ENCODE results near the gene SMAD7. TPM values are rescaled to one million over a fixed set of nuclear protein-coding genes. Genes with fewer than 3 reads are reported as not detected.

The SMAD7 gene
- total and polyA plus RNA-seq, 2 donors = 7.8 to 9.3 TPM

DNA sequence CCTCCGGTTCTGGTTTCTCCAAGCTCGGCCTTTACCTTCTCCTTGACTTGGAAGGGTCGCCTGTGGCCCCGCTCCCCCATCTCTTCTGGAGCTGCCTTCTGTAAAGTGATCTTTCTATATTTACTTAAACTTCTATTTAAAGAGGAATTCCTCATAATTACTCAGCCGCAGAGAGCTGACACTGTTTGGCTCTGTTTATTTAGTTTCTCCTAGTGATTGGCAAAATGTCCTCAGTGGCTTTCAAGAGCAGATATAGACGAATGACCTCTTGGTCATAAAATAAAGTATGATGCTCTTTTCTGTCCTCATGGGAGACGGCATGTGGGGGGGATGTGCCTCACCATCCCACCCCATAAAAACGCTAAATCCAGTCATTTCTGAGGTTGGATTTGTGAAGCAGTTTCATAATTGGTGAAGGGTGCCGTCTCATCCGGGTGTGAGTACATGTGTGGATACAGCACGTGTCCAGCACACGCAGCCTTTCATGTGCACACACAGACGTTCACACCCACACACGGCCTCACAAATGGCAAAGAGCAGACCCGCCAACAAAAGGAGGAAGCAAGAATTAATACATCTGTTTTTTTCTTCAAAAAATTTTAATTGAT lies 43.4 kb upstream of the SMAD7 start:
- 92% methylated on average over 15 of the region's 15 CpGs for WGBS
- H3K4me3 ChIP-seq (ENCODE audit: low read length in 2 of 2) = no peak overlapping the region
- peaks cover 2 to 27% of the 10 kb centered on the region in 2 donors for H3K27me3 ChIP-seq (ENCODE audit: control insufficient read depth in 2 of 2, insufficient read depth in 1 of 2, low read length in 1 of 2)
- H3K9me3 ChIP-seq (ENCODE audit: control insufficient read depth in 2 of 2, insufficient read depth in 1 of 2, low read length in 1 of 2) = no peaks in the 10 kb centered on the region
- DNase-seq (ENCODE audit: low read depth in 6 of 9, low spot score in 9 of 9) = no peak
- peaks cover 9 to 30% of the 10 kb centered on the region in 2 donors for H3K4me1 ChIP-seq (ENCODE audit: control insufficient read depth in 2 of 2, insufficient read depth in 2 of 2, low read length in 2 of 2)
- H3K27ac ChIP-seq (ENCODE audit: low read depth in 1 of 2, low read length in 1 of 2) = no peak overlapping the region
- no peaks in the 10 kb centered on the region for H3K36me3 ChIP-seq (ENCODE audit: control insufficient read depth in 2 of 2, insufficient read depth in 2 of 2, low read length in 1 of 2)

GRCh38 chr18:48993586-48993985 lies 42.8 kb upstream of the SMAD7 start:
- WGBS = 94% methylated on average over 10 of the region's 10 CpGs
- no peaks in the 10 kb centered on the region for H3K36me3 ChIP-seq (ENCODE audit: control insufficient read depth in 2 of 2, insufficient read depth in 2 of 2, low read length in 1 of 2)
- peaks cover 9 to 30% of the 10 kb centered on the region in 2 donors for H3K4me1 ChIP-seq (ENCODE audit: control insufficient read depth in 2 of 2, insufficient read depth in 2 of 2, low read length in 2 of 2)
- peaks cover 2 to 27% of the 10 kb centered on the region in 2 donors for H3K27me3 ChIP-seq (ENCODE audit: control insufficient read depth in 2 of 2, insufficient read depth in 1 of 2, low read length in 1 of 2)
- no peak overlapping the region for H3K27ac ChIP-seq (ENCODE audit: low read depth in 1 of 2, low read length in 1 of 2)
- H3K9me3 ChIP-seq (ENCODE audit: control insufficient read depth in 2 of 2, insufficient read depth in 1 of 2, low read length in 1 of 2) = no peaks in the 10 kb centered on the region
- DNase-seq (ENCODE audit: low read depth in 6 of 9, low spot score in 9 of 9) = no peak
- H3K4me3 ChIP-seq (ENCODE audit: low read length in 2 of 2) = no peak overlapping the region

DNA sequence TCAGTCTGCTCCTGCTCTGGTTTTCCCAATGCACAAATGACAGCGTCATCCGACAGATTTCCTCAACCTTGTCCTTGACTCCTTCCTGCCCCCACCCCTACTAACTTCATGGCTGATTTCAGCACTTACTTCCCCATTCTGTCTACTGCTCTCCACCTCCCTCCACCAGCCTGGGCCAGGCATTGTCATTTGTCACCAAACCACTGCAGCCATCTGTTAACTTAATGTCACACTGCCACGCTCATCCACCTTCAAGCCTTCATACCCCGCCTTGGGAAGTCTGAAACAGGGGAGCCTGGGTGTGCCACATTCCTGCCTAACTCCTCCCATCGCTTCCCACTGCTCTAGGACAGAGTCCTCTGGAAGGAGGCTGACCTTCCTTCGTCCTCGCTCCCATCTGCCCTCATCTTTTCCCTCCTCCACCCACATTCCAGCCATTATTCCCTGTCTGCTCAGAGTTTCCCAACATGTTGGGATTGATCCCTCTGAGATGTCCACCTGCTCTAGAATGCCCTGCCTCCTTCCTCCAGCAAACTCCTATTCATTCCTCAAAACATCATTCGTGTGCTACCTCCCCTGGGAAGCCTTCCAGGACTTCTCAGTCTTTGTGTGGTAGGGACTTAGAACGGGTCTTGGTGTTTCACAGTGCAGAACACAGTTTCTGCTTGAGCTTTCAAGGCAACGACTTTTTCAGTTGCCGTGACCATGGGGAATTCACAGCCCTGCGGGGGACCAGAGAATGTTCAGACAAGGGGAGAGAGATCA lies 42.2 kb upstream of the SMAD7 start:
- H3K36me3 ChIP-seq (ENCODE audit: control insufficient read depth in 2 of 2, insufficient read depth in 2 of 2, low read length in 1 of 2) = no peaks in the 10 kb centered on the region
- H3K27ac ChIP-seq (ENCODE audit: low read depth in 1 of 2, low read length in 1 of 2) = no peak overlapping the region
- WGBS = 72% methylated on average over 12 of the region's 12 CpGs
- no peak overlapping the region for H3K4me3 ChIP-seq (ENCODE audit: low read length in 2 of 2)
- peaks cover 9 to 25% of the 10 kb centered on the region in 2 donors for H3K4me1 ChIP-seq (ENCODE audit: control insufficient read depth in 2 of 2, insufficient read depth in 2 of 2, low read length in 2 of 2)
- DNase-seq (ENCODE audit: low read depth in 6 of 9, low spot score in 9 of 9) = no peak
- no peaks in the 10 kb centered on the region for H3K9me3 ChIP-seq (ENCODE audit: control insufficient read depth in 2 of 2, insufficient read depth in 1 of 2, low read length in 1 of 2)
- H3K27me3 ChIP-seq (ENCODE audit: control insufficient read depth in 2 of 2, insufficient read depth in 1 of 2, low read length in 1 of 2) = peaks cover 2 to 27% of the 10 kb centered on the region in 2 donors

DNA sequence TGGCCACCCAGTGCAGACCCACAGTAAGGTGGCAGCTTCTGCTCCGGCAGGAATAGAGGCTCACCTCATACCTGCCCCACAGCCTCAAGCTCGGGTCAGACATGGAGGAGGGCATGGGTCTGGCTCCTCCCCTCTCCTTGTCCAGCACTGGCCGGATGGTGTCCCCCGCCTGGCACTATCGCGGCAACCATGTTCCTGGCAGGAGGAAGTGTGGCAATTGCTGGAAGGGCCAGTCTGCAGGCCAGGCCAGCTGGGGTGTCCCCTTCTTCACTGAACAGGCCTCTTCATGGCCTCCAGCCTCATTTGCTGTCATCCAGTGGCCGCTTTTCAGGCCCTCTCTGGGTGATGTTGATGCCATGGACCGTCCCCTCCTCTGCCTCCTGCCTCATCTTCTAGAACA lies 41.4 kb upstream of the SMAD7 start:
- H3K4me1 ChIP-seq (ENCODE audit: control insufficient read depth in 2 of 2, insufficient read depth in 2 of 2, low read length in 2 of 2) = peaks cover 7 to 22% of the 10 kb centered on the region in 2 donors
- no peaks in the 10 kb centered on the region for H3K9me3 ChIP-seq (ENCODE audit: control insufficient read depth in 2 of 2, insufficient read depth in 1 of 2, low read length in 1 of 2)
- no peaks in the 10 kb centered on the region for H3K36me3 ChIP-seq (ENCODE audit: control insufficient read depth in 2 of 2, insufficient read depth in 2 of 2, low read length in 1 of 2)
- no peak overlapping the region for H3K27ac ChIP-seq (ENCODE audit: low read depth in 1 of 2, low read length in 1 of 2)
- WGBS = 96% methylated on average over 8 of the region's 8 CpGs
- H3K4me3 ChIP-seq (ENCODE audit: low read length in 2 of 2) = no peak overlapping the region
- peaks cover 2 to 25% of the 10 kb centered on the region in 2 donors for H3K27me3 ChIP-seq (ENCODE audit: control insufficient read depth in 2 of 2, insufficient read depth in 1 of 2, low read length in 1 of 2)
- DNase-seq (ENCODE audit: low read depth in 6 of 9, low spot score in 9 of 9) = no peak

DNA sequence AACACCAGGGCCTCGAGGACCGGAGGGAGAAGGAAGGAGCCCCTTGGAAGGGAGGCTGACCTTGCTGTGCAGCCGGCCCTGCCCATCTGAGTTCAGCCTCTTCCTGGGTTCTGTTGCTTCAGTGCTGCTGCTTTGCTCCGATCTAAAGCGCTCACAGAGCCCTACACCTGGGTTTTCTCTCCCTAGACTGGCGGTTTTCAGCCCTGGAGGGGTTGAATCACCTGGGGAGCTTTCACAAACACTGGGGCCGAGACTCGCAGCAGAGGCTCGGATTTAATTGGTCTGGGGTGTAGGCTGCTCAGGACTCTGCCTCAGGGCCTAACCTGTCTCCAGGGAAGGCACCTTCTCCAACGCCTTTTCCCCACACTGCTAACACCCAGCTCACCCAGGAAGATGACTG lies 40.9 kb upstream of the SMAD7 start:
- peaks cover 2 to 17% of the 10 kb centered on the region in 2 donors for H3K4me1 ChIP-seq (ENCODE audit: control insufficient read depth in 2 of 2, insufficient read depth in 2 of 2, low read length in 2 of 2)
- H3K27ac ChIP-seq (ENCODE audit: low read depth in 1 of 2, low read length in 1 of 2) = no peak overlapping the region
- H3K4me3 ChIP-seq (ENCODE audit: low read length in 2 of 2) = no peak overlapping the region
- peaks cover 2 to 25% of the 10 kb centered on the region in 2 donors for H3K27me3 ChIP-seq (ENCODE audit: control insufficient read depth in 2 of 2, insufficient read depth in 1 of 2, low read length in 1 of 2)
- 96% methylated on average over 10 of the region's 10 CpGs for WGBS
- H3K36me3 ChIP-seq (ENCODE audit: control insufficient read depth in 2 of 2, insufficient read depth in 2 of 2, low read length in 1 of 2) = no peaks in the 10 kb centered on the region
- H3K9me3 ChIP-seq (ENCODE audit: control insufficient read depth in 2 of 2, insufficient read depth in 1 of 2, low read length in 1 of 2) = no peaks in the 10 kb centered on the region
- DNase-seq (ENCODE audit: low read depth in 6 of 9, low spot score in 9 of 9) = no peak

- H3K4me3 ChIP-seq (ENCODE audit: low read length in 2 of 2) = no peak overlapping the region
- peaks cover 0 to 14% of the 10 kb centered on the region in 2 donors for H3K4me1 ChIP-seq (ENCODE audit: control insufficient read depth in 2 of 2, insufficient read depth in 2 of 2, low read length in 2 of 2)
- WGBS = 87% methylated on average over 5 of the region's 5 CpGs
- no peaks in the 10 kb centered on the region for H3K36me3 ChIP-seq (ENCODE audit: control insufficient read depth in 2 of 2, insufficient read depth in 2 of 2, low read length in 1 of 2)
- H3K27me3 ChIP-seq (ENCODE audit: control insufficient read depth in 2 of 2, insufficient read depth in 1 of 2, low read length in 1 of 2) = peaks cover 2 to 25% of the 10 kb centered on the region in 2 donors
- H3K9me3 ChIP-seq (ENCODE audit: control insufficient read depth in 2 of 2, insufficient read depth in 1 of 2, low read length in 1 of 2) = no peaks in the 10 kb centered on the region
- H3K27ac ChIP-seq (ENCODE audit: low read depth in 1 of 2, low read length in 1 of 2) = no peak overlapping the region
- DNase-seq (ENCODE audit: low read depth in 6 of 9, low spot score in 9 of 9) = no peak
These were observed 40.5 kb upstream of the SMAD7 start for GRCh38 chr18:48991319-48991660.

DNA sequence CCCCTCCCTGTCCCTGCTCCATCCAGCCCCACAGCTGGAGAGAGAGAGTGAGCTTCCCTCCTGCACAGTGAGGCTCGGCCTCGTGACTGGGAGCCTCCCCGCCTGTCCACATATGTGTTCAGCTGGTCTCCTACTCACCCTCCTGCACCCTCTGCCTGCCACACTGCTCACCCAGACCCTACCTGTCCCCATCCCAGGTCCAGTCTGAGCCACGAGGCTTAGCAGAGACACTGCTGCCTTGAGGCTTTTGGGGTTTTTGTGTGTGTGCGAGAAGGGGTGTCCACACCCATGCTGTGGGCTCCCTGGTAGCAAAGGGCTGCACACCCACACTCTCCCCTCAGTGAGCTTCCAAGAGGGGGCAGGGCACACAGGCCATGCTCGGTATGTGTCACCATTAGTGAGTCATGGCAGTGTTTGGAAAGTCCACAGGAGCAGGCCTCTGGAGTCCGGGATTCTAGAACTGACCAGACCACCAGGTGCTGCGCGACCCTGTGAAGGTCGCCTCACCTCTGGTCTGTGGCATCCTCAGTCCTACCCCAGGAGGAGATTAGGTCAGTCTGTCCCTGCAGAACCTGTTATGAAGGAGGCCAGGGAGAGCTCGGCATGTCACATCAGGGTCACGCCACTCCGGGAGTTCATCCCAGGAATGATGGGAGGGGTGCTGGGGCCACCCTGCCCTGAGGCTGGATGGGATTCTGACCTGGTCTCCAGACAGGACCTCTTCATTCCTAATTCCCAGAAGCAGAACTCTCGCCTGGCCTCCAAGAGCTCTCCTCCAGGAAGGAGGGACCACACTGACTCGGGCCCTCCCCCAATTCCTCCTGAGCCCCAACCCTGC lies 39.9 kb upstream of the SMAD7 start:
- Histone ChIP-seq H3K4me1 (ENCODE audit: control insufficient read depth in 2 of 2, insufficient read depth in 2 of 2, low read length in 2 of 2) (peaks cover 0 to 8% of the 10 kb centered on the region in 2 donors), H3K36me3 (ENCODE audit: control insufficient read depth in 2 of 2, insufficient read depth in 2 of 2, low read length in 1 of 2) (no peaks in the 10 kb centered on the region), H3K9me3 (ENCODE audit: control insufficient read depth in 2 of 2, insufficient read depth in 1 of 2, low read length in 1 of 2) (no peaks in the 10 kb centered on the region), H3K4me3 (ENCODE audit: low read length in 2 of 2) (no peak overlapping the region), H3K27ac (ENCODE audit: low read depth in 1 of 2, low read length in 1 of 2) (no peak overlapping the region), H3K27me3 (ENCODE audit: control insufficient read depth in 2 of 2, insufficient read depth in 1 of 2, low read length in 1 of 2) (peaks cover 2 to 25% of the 10 kb centered on the region in 2 donors)
- 94% methylated on average over 15 of the region's 15 CpGs for WGBS
- no peak for DNase-seq (ENCODE audit: low read depth in 6 of 9, low spot score in 9 of 9)

DNA sequence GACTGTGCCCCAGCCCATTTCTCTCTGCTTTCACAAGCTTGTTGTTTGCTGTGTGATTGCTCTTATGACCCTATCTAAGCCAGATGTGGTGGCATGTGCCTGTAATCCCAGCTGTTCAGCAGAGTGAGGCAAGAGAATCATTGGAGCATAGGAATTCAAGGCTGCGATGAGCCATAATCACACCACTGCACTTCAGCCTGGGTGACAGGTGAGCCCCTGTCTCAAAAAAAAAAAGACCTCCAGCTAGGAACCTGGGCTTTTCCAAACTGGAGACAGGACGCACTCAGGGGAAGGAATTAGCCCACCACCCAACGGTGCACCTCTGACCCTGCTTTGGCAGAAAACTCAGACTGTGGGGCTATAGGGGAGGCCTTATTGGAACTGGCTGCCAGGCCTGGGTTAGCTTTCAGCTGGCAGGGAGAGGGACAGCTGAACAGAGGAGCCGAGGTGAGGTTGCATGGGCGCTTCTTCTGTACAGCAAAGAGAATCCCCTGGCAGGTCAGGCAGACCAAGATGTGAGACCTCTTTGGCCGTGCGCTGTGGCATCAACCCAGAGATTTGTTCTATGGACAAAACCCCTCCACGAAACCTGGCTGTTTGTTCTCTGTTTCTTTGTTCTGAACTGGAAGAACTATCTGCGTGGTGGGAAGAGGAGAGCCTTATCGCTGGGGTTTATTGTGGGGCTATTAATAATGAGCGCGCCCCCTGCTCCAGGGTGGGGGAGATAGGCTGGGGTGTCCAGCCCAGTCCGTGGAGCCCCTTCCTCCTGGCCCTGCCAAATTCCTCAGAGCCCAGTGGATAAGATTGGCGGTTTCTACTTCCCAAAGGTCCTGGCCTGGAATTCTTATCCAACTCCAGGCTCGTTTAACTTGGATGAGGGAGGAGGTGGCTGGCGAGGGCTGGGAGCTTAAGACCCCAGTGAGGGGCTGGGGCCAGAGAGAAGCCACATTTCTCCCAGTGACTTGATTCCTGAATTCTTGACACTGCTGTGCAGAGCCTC lies 38.8 kb upstream of the SMAD7 start:
- 90% methylated on average over 16 of the region's 16 CpGs for WGBS
- H3K4me3 ChIP-seq (ENCODE audit: low read length in 2 of 2) = no peak overlapping the region

More for the DNA sequence above, 38.8 kb upstream of the SMAD7 start:
- H3K27me3 ChIP-seq (ENCODE audit: control insufficient read depth in 2 of 2, insufficient read depth in 1 of 2, low read length in 1 of 2) = peaks cover 2 to 20% of the 10 kb centered on the region in 2 donors
- no peaks in the 10 kb centered on the region for H3K9me3 ChIP-seq (ENCODE audit: control insufficient read depth in 2 of 2, insufficient read depth in 1 of 2, low read length in 1 of 2)
- H3K27ac ChIP-seq (ENCODE audit: low read depth in 1 of 2, low read length in 1 of 2) = no peak overlapping the region
- DNase-seq (ENCODE audit: low read depth in 6 of 9, low spot score in 9 of 9) = no peak
- peaks cover 0 to 7% of the 10 kb centered on the region in 2 donors for H3K4me1 ChIP-seq (ENCODE audit: control insufficient read depth in 2 of 2, insufficient read depth in 2 of 2, low read length in 2 of 2)
- H3K36me3 ChIP-seq (ENCODE audit: control insufficient read depth in 2 of 2, insufficient read depth in 2 of 2, low read length in 1 of 2) = no peaks in the 10 kb centered on the region

Data from thymus (tissue), 11 donors.